Activated T-helper 1 cell treated with anti-CD3 and anti-CD28 coated beads, Interleukin-2, amount 50 U/mL, for 16 hours (primary cell): ENCODE results near the gene RFPL3.
"Not testable (repeated sequence)": the region's sequence is repeated elsewhere in the genome, so short reads cannot be mapped to it uniquely, and the experiment has no call there.

Source experiments
- DNase-seq, 2 donors: peaks; one replicate each; pipeline ENCODE4 v3.0.0-alpha.2; 2020; ENCODE audit warnings: low read depth in 1 of 2, low spot score in 1 of 2

RFPL3 gene

DNA sequence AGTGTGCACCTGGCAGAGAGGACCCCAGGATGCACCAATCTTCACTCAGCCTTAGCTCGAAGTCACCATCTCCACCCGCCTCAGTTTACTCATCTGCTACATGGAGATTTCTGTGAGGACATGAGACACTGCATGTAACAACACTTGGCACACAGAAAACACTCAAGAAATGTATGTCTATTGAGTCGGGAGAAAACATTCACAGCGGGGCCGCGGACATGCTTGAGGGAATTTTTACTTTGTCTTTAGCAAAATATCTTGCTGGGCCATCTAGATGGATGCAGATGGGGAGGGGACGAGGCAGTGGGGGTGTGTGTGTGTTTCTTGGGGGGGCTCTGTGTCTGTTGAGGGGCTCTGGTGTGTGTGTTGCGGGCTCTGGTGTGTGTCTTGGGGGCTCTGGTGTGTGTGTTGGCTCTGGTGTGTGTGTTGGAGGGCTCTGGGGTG is 28.4 kb upstream of the RFPL3 start:
- no peak for DNase-seq

DNA sequence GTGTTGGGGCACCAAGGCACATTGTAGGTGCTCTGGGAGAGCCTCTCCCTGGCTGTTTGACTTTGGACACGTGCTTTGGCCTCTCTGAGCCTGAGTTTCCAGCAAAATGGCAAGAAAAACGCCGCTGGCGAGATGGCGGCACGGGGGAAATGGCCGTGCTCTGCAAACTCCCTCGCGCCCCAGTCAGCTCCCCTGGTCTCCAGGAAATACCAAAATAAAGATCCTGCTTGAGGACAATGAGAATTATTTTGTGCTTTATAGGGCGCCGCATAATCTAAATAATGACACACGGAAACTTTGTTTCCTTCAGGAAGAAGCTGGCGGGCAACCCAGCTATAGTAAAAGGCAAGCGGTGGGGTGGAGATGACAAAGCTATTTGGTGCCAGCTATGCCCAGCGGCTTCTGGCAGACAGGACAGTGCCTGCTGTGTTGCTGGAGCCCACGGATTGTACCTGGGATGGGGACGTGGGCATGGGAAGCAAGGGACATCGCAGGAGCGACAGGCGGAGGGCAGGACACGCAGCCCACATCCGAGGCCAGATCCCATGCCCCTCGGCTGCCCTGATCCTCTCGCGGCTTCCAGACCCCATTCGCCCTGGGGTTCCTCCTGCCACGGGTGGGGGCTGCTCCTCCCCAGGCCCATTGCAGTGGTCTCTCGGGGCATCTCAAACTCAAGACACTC is 26.3 kb upstream of the RFPL3 start:
- DNase-seq: no peak

DNA sequence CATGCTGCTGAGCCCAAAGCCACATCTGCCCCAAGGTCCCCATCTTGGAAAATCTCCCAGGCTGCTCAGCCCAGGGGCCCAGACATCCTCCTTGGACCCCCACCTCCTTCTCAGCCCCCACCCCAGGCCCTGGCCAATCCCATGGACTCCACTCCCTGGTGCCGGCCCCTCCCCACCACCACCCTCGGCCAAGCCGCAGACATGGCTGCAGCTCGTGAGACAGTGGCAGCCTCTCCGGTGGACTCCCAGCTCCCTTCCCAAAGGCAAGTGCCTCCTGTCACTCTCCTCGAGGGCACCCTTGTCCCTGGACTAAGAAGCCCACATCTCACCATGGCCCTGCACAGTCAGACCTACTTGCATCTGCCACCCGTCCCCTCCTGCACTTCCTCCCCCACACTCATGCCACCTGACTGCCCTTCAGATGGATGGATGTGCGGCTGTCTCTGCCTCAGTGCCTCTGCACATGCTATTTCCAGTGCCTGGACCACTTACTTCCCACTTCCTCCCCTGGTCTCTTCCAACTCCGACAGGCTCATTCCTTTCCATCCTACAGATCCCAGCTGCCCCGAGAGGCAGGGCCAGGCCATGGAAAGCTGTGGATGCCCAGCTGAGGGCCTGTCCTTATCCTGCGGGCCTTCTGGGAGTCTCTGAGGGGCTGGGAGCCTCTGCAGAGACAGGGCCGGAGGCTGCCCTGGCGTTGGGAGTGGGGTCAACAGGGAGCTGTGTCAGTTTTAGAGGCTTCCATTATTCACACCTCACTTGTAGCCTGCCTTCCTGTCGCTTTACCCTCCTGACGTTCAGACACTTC is 25.5 kb upstream of the RFPL3 start:
- no peak for DNase-seq

DNA sequence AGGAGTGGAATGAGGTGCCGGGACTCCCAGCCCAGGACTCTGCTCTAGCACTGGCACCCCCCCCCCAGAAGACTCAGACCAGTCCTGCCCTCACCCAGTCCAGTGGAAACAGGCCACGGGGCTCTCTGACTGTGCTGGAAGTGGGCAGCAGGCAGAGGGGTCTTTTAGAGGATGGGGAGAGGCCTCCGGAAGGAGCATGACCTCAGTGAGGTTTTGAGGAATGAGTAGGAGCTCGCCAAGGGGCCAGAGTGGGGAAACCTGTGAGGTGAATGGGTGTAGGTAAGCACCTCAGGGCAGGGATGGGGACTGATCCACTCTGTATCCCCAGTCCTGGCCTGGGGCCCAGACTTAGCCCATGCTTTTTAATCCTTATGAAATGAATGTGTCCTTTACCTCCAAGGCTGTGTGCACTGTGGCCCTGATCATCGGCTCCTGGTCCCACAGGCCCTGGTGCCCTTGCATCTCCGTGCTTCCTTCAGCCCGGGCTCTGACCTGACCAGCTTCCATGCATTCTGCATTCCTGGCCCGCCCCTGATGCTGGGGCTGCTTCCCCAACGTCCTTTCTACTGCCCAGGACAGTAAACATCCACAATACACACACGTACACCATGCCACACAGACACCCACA is 24.4 kb upstream of the RFPL3 start:
- DNase-seq: no peak

DNA sequence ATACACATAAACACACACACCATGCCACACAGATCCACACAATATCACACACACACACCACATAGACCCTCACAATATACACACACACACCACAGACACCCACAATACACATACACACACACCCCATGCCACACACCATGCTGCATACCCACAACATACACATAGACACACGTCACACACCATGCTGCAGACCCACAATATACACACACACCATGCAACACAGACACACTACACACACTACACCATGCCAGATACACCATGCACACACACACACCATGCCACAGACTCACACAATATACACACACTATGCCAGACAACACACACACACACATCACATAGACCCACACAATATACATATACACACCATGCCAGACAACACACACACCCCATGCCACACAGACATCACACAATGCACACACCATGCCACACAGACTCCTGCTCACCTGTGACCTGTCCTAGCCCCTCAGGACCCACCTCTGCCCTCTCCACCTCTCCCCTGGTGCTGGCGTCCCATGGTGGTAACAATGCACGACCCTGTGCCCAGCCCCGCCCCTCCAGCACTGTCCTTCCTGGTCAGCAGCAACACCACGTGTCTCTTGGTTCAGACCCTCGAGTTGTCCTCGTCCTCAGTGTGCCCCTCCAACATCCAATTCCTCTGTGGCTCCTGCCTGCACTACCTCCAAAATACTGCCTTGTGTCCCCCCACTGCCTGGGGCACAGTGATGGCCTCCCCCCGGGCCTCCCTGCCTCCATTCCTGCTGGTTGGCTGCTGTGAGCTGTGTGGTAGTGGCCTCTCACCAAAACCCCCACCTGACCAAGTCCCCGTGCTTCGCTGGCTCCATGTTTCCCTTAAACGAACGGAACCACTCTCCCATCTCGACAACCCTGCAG is 23.7 kb upstream of the RFPL3 start:
- no peak for DNase-seq

DNA sequence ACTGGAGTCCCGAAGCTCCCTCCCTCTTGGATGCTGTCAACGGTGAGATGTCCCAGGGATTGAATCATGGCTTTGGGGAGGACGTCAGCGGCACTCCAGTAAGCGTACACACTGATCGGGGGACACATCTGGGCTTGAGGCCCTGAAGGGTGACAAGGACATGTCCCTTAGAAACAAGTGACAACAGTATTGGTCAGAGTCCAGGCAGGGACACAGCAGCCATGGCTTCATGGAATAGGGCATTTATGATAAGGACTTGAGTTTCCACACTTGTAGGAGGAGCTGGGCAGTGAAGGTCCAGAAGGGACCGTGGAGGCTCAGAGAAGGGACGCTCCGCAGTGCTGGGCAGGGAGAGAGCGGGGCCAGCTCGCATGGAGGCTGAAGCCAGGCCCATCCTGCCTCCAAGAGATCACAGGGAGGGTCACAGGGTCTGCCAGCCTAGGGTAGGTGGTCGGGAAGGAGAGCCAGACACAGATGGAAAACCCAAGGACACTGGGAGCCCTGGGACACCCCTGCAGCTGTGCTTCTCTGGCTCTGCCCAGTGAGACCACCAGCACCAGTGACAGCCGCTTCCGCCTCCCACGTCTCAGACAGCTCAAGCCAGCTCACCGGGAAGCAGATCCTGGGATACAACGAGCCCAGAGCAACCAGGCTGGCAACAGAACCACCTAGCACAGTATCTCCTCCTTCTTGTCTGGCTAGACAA is 22.9 kb upstream of the RFPL3 start:
- DNase-seq: no peak

DNA sequence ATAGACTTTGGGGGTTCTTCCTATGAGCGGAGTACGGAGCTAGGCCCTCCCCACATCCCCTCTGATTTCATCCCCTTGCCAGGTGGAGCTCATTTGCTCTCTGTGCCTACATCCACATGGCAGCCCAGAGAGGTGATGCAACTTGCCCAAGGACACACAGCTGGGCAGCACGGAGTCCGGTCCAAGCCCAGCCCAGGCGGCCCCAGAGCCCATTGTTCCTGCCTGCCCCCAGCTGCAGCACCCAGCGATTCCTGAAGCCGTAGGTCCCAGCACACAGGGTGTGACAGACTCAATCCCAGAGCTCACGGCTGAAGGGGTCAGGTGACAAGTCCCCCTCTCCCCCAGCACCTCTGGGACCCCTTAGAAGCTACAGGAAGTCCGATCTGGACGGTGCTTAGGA is 22.2 kb upstream of the RFPL3 start:
- no peak for DNase-seq

DNA sequence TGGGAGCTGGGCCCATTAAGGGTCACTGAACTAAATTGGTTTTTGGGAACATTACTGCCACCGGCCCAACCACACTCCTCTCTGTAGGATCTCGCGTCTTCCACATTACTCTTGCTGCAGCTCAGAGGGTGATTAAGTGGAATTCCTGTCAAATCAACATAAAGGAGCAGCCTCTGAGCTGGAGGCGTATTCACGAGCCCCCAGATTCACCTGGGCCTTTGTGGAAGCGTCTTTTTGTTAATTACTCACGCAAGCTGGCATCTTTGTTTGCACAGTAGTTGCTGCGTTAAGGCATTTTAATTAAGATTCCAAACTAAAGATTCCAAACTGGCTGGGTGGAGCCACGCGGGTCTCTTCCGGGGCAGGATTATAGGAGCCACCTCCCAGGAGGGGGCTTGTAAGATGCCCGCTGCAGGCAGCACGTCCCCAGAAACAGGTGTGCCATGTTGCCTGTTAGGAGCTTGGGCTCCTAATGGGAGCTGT is 21.5 kb upstream of the RFPL3 start:
- DNase-seq: no peak

DNA sequence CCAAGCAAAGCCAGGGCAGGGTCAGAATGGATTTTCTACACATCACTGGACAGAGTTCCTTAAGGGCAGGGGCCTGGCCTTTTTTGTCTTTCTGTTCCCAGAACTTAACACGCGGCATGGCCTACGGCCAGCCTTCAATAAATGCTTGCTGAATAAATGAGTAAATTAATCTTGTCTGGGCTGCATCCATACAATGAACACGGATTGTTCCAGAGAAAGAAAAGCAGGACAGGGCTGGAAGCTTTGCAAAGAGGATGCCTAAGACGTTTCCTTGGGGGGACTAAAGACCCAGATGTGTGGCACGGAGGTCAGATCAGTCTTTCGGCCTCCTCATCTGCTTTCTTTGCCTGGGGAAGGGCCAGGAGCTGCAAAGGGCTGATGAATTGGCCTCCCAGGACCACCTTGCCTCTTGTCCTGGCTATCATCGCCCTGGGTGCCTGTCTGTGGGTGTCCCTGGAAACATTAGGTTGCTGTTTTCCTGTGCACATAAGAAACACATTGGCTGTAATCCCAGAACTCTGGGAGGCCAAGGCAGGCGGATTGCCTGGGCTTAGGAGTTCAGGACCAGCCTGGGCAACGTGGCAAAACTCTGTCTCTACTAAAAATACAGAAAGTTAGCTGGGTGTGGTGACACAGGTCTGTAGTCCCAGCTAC is 20.8 kb upstream of the RFPL3 start:
- DNase-seq: no peak

DNA sequence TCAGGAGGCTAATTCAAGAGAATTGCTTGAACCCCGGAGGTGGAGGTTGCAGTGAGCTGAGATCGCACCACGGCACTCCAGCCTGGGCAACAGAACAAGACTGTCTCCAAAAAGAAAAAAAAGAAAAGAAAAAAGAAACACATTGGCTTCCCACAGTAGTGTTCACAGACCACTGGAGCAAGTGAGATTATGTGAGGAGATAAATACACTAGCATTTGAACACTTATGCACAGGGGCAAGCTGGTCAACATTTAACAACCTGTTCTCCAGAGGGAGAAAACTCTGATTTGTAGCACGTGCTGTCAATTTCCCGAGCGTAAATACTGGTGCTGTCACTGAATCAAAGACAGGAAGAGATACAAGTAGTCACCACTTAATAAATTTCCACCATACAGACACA is 20.2 kb upstream of the RFPL3 start:
- DNase-seq: not testable (repeated sequence)

DNA sequence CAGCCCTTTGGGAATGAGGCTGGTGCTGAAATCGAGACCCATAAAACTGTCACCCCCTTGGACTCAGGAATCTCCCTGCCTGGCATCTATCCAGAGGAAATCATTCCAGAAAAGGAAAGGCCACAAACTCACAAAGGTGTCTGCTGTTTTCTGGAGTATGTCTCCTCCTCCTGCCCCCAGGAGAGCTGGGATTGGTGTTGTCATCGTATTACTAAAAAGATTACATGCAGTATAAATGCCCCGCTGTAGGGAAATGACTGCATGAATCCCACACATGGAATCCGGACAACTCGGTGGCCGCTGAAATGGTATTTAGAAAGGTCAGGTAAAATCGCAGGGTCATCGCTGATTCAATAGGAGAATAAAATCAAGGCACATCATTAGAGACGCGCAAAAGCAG is 18.9 kb upstream of the RFPL3 start:
- no peak for DNase-seq

DNA sequence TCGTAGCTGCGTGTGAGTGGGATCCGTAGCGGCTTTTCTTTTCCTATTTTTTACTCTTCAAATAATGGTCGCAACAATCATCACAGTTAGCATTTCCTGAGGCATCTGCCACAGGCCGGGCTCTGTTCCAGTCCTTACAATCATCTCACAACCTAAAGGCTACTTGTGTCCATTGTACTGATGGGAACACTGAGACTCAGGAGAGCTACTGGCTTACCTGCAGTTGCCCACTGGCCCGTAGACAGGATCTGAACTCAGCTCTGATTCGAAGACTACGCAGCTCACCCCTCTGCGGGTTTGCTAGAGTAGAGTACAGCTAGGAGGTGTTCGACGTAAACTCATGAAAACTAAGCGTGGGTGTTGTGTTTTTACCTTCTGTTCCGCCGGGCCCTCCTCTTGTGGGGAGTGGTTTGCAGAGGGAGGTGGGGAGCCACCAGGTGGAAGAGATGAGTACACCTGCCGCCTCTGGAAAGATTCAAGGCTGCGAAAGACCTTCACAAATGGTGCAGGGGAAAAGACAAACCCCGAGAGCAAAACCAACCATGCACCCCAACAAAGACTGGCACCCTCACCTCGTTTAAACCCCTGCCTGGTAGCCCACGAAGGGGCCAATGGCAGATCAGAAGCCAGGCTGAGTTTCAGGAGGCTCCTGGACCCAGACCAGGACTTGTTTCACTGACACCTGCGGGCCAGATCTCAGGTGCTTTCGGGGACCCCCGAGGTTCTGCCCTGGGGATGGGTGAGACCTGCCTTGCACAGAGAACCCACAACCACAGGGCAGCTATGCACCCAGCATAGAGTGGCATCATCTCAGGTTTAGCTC is 18.3 kb upstream of the RFPL3 start:
- DNase-seq: no peak

DNA sequence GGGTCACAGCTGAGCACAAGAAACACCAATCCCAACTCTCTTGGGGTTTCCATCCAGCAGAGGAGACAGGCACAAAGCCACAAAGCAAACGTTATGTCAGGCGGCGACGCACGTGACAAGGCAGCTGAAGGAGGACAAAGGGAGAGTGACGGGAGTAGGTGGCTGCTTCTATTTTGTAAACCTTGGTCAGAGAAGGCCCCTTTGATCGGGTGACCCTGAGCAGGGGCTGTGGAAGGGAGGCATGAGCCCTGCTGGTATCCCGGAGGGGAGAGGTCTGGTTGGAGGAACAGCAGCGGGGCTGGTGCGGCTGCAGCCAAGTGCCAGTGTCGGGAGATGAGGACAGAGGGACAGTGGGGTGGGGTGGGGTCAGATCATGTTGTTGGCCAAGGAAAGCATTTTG is 17.3 kb upstream of the RFPL3 start:
- no peak for DNase-seq

DNA sequence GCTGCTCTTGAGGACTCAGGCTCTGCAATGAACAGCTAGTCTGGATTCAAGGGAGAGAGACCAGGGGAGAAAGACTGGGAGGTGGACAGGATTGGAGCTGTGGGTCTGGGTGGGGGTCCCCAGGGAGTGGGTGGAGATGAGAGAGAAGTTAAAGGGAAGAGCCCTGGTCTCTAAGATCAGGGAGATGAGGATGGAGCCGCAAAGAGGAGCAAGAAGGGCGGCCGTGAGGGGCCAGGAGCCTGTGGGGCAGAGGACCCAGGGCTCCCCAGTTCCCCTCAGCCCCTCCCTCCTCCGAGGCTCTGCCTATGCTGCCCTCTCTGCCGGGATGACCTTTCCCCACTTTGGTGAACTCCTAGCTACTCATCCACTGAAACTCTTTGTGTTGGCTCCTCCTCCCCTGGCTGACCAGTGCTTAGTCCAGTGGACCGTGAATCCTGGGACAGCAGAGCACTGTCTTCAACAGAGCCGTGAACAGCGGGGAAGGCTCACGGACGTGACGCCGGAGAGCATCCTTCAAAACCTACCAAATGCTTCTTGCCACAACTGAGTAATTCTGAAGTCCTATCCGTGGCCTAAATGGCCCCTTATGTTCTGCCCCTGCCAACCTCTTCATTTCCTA is 16.4 kb upstream of the RFPL3 start:
- DNase-seq: no peak

DNA sequence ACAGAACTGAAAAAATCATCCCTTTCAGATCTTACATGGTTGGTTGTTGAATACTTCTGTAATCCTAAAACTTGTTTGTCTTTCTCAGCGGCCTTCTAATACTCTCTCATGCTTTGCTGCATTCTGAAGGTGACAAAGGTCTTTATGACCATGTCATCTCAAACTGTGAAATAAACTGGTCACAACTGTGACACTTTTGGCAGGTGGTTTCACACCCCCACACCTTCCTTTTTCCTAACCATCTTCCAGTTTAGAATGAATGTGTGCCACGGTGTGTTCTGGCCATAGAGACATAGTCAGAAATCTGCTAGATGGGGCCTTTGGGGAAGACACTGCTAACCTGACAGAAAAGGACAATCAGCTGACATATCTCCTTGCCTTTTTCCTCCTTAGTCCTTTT is 14.7 kb upstream of the RFPL3 start:
- DNase-seq: no peak

DNA sequence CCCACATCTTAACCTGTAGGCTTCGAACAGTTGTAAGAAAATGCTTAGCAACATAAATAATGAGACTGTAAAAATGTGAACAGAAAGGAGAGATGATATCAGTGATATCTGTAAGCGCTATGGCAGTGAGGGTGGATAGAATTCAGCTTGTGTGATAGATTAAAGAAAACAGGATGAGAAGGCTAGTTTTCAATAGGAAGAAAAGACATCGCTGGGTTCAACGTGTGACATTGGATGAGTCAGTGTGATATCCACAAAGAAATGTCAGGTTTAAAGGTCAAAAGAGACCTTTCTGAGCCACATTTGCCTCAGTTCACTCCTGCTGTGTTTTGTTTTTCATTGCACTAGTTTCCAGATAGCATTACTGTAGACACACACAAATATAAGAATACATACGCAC is 13.7 kb upstream of the RFPL3 start:
- no peak for DNase-seq

DNA sequence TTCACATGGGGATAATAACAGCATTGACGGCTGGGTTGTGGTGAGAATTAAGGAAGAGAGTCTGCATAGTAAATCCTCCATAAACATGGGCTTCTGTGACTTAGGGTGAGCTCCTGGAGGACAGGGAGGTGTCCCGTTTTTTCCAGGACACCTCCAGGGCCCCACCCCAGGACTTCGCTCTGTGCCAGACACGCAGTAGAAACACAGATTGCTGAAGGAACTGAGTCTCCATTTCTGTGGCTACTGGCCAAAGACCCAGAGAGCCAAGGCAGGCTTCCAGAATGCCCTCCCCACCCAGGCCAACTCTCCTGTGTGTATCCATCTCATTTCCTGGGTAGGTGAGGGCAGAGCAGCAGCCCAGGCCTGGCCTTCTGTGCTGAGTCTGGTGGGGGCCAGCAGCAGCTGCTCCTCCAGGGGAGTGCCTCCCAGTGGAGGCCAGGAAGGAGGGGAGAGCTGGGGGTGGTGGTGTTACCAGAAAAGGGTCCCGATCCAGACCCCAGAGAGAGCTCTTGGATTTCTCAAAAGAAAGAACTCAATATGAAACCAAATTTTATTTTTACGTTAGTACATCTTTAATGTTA is 9.5 kb upstream of the RFPL3 start:
- no peak for DNase-seq

DNA sequence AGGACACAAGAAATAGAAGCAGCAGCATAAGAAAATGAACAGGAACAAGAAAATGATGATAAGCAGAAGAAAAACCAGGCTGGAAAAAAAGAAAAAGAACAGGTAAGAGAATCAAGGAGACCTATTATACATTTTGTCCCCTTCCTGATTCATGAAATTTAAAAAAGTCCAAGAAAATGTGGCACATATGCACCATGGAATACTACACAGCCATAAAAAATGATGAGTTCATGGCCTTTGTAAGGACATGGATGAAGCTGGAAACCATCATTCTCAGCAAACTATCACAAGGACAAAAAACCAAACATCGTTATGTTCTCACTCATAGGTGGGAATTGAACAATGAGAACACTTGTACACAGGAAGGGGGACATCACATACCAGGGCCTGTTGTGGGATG is 5.8 kb upstream of the RFPL3 start:
- not testable (repeated sequence) for DNase-seq
